ENCODE measurements around the gene CHRNG.

Gene CHRNG

DNA sequence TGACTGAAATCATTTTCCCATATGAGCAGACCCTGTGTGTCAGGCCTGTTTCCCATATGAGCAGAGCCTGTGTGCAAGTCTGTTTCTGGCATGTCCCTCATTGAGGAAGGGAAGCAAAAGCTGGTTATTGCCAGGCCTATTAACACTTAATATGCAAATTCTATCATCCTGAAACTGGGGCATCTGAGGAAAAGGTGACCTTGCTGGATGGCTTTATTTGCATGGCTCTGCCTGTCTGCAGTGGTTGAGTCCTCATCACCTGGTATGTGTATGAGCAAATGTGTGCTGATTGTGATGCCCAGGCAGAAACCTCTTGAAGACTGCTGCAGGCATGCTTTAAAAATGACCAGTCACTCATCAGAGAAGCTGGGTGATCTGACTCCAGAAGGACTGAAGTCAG is 42.2 kb downstream of the CHRNG start:
- no peak for DNase-seq

DNA sequence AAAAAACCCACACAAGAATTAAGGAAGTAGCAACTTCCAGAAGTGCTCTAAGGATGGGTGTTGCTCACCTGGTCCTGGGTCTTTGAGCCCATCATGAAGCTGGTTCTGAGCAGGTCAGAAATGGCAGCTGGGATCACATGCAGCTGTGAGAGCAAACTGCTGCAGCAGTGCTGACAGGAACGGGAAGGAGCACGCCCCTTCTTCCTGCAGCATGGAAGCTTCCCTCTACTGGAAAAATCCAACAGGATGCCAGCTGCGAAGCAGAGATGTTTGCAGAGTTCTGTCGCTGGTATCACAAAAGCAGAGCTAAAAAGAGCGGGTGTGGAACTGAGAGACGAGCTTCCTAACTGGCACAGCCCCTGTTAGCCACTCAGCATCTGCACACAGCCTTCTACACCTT is 44.7 kb downstream of the CHRNG start:
- no peak for DNase-seq

DNA sequence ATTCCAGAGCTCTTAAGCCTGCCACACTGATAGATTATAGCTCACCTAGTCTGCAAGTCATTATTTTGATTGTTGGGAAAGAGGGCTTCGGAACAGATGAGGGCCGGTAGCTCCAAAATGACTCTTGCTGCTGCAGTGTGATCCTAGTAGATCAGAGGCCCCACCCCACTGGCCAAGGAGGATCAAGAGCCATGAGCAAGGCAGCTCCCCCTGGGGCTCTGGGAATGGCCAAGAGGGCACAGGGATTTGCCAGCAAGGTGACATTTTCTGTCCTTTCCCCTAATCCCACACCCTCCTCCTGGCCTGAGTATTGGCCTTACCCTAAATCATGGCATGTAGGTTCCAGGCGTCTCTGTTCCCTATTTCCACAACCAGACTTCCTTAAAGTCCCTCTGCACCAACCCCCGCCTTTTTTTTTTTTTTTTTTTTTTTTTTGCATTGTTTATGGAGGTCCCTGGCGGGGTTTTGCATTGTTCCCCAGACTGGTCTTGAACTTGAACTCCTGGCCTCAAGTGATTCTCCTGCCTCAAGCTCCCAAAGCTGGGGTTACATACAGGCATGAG is 47.5 kb downstream of the CHRNG start:
- no peak for DNase-seq

DNA sequence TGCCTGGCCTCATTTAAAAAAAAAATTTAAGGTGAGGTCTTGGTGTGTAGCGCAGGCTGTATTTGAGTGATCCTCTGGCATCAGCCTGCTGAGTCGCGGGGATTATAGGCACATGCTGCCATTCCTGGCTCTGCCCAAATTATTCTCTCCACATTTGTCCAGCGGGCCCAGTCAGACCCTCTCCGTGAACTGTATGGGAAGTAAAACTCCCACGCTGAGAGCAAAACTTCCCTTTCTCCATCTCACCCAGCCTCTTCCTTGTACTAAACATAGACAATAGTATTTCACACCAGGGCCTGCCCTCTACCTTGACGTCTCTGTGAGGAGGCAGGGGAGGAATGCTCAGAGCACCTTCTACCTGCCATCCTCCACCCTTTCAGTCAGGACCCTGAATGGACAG is 48.0 kb downstream of the CHRNG start:
- DNase-seq: no peak

DNA sequence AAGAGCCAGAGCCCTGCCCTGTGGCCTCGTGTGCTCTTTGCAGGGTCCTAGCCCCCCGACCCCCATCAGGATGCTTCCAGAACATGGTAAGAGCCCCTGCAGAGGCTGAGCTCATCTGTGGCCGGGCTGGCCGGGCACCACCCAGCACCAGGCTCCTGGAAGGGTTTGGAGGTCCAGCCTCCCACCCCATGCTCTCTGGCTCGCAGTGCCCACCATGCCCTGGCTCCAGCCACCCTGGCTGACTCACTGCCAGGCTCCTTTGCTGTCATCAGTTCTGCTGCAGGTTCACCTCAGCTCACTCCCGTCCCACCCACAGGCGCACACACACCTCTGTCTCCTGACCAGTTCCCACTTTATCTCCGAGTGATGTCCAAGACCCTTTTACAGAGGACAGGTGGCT is 48.5 kb downstream of the CHRNG start:
- DNase-seq: no peak

DNA sequence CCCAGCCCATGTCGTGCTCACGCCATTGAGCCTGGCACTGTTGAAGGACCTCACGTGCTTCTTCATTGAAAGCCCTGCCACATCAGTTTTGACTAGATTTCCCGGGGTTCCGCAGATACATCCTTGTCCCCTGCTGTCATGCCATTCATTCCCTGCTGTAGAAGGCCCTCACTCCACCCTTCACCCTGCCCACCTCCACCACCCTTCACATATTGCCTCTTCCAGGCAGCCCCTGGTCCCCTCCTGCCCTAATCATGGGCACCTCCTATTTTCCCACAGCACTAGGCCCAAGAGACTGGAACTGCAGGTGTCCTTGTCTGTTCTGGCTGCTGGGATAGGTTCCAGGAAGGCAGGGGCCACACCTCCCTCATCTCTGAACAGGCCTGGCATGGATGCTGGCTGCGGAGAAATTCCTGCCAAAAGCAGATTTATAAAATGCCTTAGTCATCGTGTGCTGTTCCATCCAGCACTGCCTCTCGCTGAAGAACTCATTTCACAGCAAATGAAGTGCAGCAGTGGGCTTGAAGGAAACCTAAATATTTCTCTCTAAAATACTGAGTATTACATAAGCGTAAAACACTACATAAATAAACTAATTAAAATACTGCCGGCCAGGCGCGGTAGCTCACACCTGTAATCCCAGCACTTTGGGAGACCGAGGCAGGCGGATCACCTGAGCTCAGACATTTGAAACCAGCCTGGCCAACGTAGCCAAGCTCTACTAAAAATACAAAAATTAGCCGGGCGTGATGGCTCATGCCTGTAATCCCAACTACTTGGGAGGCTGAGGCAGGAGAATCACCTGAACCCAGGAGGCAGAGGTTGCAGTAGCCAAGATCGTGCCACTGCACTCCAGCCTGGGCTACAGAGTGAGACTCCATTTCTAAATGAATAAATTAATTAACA is 49.4 kb downstream of the CHRNG start:
- DNase-seq: no peak

DNA sequence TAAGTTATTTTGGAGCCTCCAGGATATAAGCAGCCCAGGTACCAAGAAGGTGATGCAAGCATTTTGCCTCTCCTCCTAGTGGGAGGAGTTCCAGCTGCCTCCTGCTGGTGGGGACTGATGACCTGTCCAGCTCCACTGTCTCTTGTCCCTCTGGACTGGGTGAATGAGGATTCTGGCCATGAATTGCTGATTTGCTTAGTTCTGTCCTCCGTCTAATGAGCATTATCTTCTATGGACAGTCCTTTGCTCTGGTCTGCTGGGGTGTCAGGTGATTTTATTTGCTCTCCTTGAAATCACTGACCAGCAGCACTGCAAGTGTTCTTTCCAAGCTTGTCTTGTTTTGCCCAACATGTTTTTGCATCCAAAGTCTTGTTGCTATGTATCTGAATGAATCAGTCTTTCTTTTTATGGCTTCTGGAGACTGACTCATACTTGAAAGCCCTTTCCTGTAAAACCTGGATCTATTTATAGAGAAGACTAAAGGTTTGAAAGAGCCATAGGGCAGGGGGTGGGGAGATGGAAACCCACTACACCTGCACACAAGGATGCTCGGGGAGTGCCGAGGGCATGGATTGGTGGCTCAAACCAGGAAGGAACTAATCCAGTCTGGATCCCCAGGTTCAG is 53.4 kb downstream of the CHRNG start:
- DNase-seq: no peak

DNA sequence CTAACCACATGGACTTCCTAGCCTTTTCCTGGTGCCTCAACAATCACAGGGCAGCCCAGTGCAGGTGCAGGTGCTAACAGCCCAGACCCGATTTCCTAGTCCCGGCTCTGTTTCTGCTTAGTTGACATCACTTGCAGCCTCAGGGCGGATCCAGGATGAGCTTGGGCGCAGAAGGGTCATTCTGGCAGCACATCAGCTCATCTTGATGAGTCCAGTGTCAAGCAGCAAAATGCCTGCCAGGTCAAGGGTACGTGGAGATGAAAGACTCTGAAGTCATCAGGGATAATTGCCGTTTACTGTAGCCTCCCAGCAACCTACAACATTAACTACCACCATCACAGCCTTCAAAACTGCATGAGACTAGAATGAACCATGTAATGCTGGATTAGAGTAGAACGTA is 54.5 kb downstream of the CHRNG start:
- DNase-seq: no peak

All from activated T-cell treated with anti-CD3 and anti-CD28 coated beads for 4 hours (primary cell).